ENCODE results near the gene EXOC4. TPM values are rescaled to one million over a fixed set of nuclear protein-coding genes. Genes with fewer than 3 reads are reported as not detected.
"Not testable (repeated sequence)": the region's sequence is repeated elsewhere in the genome, so short reads cannot be mapped to it uniquely, and the experiment has no call there.

EXOC4 gene
- polyA plus RNA-seq, 3 donors from 2014 or later = 24.2 to 50.1 (median 30.1) TPM

- Mint-ChIP-seq H3K9me3 (no peaks in the 10 kb centered on the region), H3K4me1 (peaks cover 2 to 4% of the 10 kb centered on the region in 2 donors), H3K36me3 (peaks cover 3 to 8% (median 4%) of the 10 kb centered on the region in 3 donors), H3K4me3 (peak overlapping the region in 1 of 5 donors; percentile 8), H3K27me3 (ENCODE audit: low read depth in 3 of 3) (peaks cover 0 to 2% (median 0%) of the 10 kb centered on the region in 3 donors), H3K27ac (peak overlapping the region in 2 of 6 donors; percentile 7 to 38)
- DNase-seq = no peak
Observed at GRCh38 chr7:133977409-133978274, 724.8 kb downstream of the EXOC4 start.

- Mint-ChIP-seq H3K27me3 (ENCODE audit: low read depth in 3 of 3) (peaks cover 0 to 2% (median 0%) of the 10 kb centered on the region in 3 donors), H3K27ac (no peak overlapping the region), H3K36me3 (peaks cover 3 to 4% (median 4%) of the 10 kb centered on the region in 3 donors), H3K9me3 (no peaks in the 10 kb centered on the region), H3K4me3 (no peak overlapping the region), H3K4me1 (peaks cover 2 to 4% of the 10 kb centered on the region in 2 donors)
- DNase-seq = no peak
Observed at GRCh38 chr7:133978502-133979295, 725.8 kb downstream of the EXOC4 start.

- Mint-ChIP-seq H3K27me3 (ENCODE audit: low read depth in 3 of 3) (peaks cover 0 to 2% (median 0%) of the 10 kb centered on the region in 3 donors), H3K36me3 (peaks cover 3 to 4% (median 4%) of the 10 kb centered on the region in 3 donors), H3K4me3 (no peak overlapping the region), H3K9me3 (no peaks in the 10 kb centered on the region), H3K27ac (no peak overlapping the region), H3K4me1 (peaks cover 2 to 4% of the 10 kb centered on the region in 2 donors)
- DNase-seq = no peak
Observed at GRCh38 chr7:133980804-133981203, 727.9 kb downstream of the EXOC4 start.

- Mint-ChIP-seq H3K9me3 (no peaks in the 10 kb centered on the region), H3K27me3 (ENCODE audit: low read depth in 3 of 3) (peaks cover 0 to 1% (median 0%) of the 10 kb centered on the region in 3 donors), H3K36me3 (peaks cover 3 to 4% (median 4%) of the 10 kb centered on the region in 3 donors), H3K4me3 (no peak overlapping the region), H3K4me1 (no peaks in the 10 kb centered on the region), H3K27ac (no peak overlapping the region)
- DNase-seq = no peak
Observed at GRCh38 chr7:133983685-133984419, 731.0 kb downstream of the EXOC4 start.

GRCh38 chr7:133985300-133985699, 732.4 kb downstream of the EXOC4 start:
- no peak overlapping the region for H3K27ac Mint-ChIP-seq

GRCh38 chr7:133987582-133987981, 734.7 kb downstream of the EXOC4 start:
- Mint-ChIP-seq H3K4me3 (no peak overlapping the region), H3K27me3 (ENCODE audit: low read depth in 3 of 3) (peaks cover 0 to 1% (median 0%) of the 10 kb centered on the region in 3 donors), H3K9me3 (no peaks in the 10 kb centered on the region), H3K27ac (no peak overlapping the region), H3K4me1 (no peaks in the 10 kb centered on the region), H3K36me3 (no peaks in the 10 kb centered on the region)
- no peak for DNase-seq

More at GRCh38 chr7:133985300-133985699, 732.4 kb downstream of the EXOC4 start:
- H3K4me1 Mint-ChIP-seq = no peaks in the 10 kb centered on the region
- peaks cover 0 to 3% (median 0%) of the 10 kb centered on the region in 3 donors for H3K36me3 Mint-ChIP-seq
- peaks cover 0 to 1% (median 0%) of the 10 kb centered on the region in 3 donors for H3K27me3 Mint-ChIP-seq (ENCODE audit: low read depth in 3 of 3)
- no peak overlapping the region for H3K4me3 Mint-ChIP-seq
- DNase-seq = no peak
- no peaks in the 10 kb centered on the region for H3K9me3 Mint-ChIP-seq

GRCh38 chr7:133993547-133993946, 740.7 kb downstream of the EXOC4 start:
- H3K4me3 Mint-ChIP-seq = no peak overlapping the region
- DNase-seq = no peak
- H3K27me3 Mint-ChIP-seq (ENCODE audit: low read depth in 3 of 3) = no peaks in the 10 kb centered on the region
- H3K36me3 Mint-ChIP-seq = peaks cover 9 to 12% (median 12%) of the 10 kb centered on the region in 3 donors
- no peak overlapping the region for H3K27ac Mint-ChIP-seq
- H3K4me1 Mint-ChIP-seq = no peaks in the 10 kb centered on the region
- no peaks in the 10 kb centered on the region for H3K9me3 Mint-ChIP-seq

GRCh38 chr7:133994100-133994499, 741.2 kb downstream of the EXOC4 start:
- DNase-seq; H3K4me1 Mint-ChIP-seq; H3K27ac Mint-ChIP-seq; H3K27me3 Mint-ChIP-seq (ENCODE audit: low read depth in 3 of 3); H3K9me3 Mint-ChIP-seq; H3K4me3 Mint-ChIP-seq: not testable (repeated sequence)
- H3K36me3 Mint-ChIP-seq = peaks cover 14 to 17% (median 16%) of the 10 kb centered on the region in 3 donors

GRCh38 chr7:133997463-133997862, 744.6 kb downstream of the EXOC4 start:
- Mint-ChIP-seq H3K27ac (no peak overlapping the region), H3K9me3 (no peaks in the 10 kb centered on the region), H3K4me1 (no peaks in the 10 kb centered on the region), H3K4me3 (no peak overlapping the region), H3K36me3 (peaks cover 14 to 24% (median 16%) of the 10 kb centered on the region in 3 donors), H3K27me3 (ENCODE audit: low read depth in 3 of 3) (no peaks in the 10 kb centered on the region)
- no peak for DNase-seq

- Mint-ChIP-seq H3K36me3 (peaks cover 14 to 24% (median 16%) of the 10 kb centered on the region in 3 donors), H3K27me3 (ENCODE audit: low read depth in 3 of 3) (peaks cover 0 to 1% (median 0%) of the 10 kb centered on the region in 3 donors), H3K9me3 (no peaks in the 10 kb centered on the region), H3K27ac (no peak overlapping the region), H3K4me1 (no peaks in the 10 kb centered on the region), H3K4me3 (no peak overlapping the region)
- DNase-seq = no peak
Observed at GRCh38 chr7:133999178-133999577, 746.3 kb downstream of the EXOC4 start.

- no peak overlapping the region for H3K4me3 Mint-ChIP-seq
- peaks cover 0 to 1% (median 0%) of the 10 kb centered on the region in 3 donors for H3K27me3 Mint-ChIP-seq (ENCODE audit: low read depth in 3 of 3)
- no peak for DNase-seq
- H3K36me3 Mint-ChIP-seq = peaks cover 18 to 36% (median 25%) of the 10 kb centered on the region in 3 donors
- no peaks in the 10 kb centered on the region for H3K9me3 Mint-ChIP-seq
- no peak overlapping the region for H3K27ac Mint-ChIP-seq
- no peaks in the 10 kb centered on the region for H3K4me1 Mint-ChIP-seq
Observed at GRCh38 chr7:134004829-134005505, 752.1 kb downstream of the EXOC4 start.

- DNase-seq = no peak
- Mint-ChIP-seq H3K27me3 (ENCODE audit: low read depth in 3 of 3) (peaks cover 0 to 2% (median 2%) of the 10 kb centered on the region in 3 donors), H3K27ac (no peak overlapping the region), H3K4me1 (no peaks in the 10 kb centered on the region), H3K4me3 (no peak overlapping the region), H3K36me3 (peaks cover 28 to 47% (median 38%) of the 10 kb centered on the region in 3 donors), H3K9me3 (no peaks in the 10 kb centered on the region)
Observed at GRCh38 chr7:134009314-134010110, 756.6 kb downstream of the EXOC4 start.

Data from immature natural killer cell (primary cell).